Sigmoid colon (tissue), 4 donors: ENCODE measurements around the gene ARL11.

Source experiments
- POLR2A ChIP-seq, 2 donors: fragments of 450-650 bp; IDR thresholded peaks; one replicate each; pipeline ENCODE4 v1.6.1; 2016; ENCODE audit warnings: antibody characterized with exemption in 2 of 2, mild to moderate bottlenecking in 2 of 2, moderate library complexity in 2 of 2
- POLR2AphosphoS5 ChIP-seq, 4 donors: sonication (generic); formaldehyde crosslinking; IDR thresholded peaks; one replicate each; pipeline ENCODE4 v1.6.1; 2017; ENCODE audit warnings: antibody characterized with exemption in 4 of 4

DNA sequence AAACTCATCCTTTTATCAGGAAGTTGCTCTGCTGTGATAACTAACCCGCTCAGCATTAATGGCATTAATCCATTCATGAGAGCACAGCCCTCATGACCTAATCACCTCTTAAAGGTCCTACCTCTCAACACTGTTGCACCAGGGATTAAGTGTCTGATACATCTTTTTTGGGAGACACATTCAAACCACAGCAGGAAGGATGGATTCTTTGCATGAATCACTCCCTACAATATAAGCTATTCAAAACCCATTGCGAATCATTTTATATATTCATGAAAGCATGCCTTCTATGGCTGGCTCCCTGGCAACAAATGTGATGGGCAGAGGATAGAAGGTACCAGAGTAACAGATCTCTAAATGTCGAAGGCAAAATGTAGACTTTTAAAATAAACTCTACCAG is 27.6 kb downstream of the ARL11 start:
- TF ChIP-seq POLR2AphosphoS5 (IDR thresholded peaks at IDR 0.05) (no peak), POLR2A (IDR thresholded peaks at IDR 0.05) (no peak)
